Heart left ventricle (tissue), 13 donors: ENCODE measurements around the gene OR13G1.

Source experiments
- CTCF ChIP-seq, 12 donors: fragments of 200-600 bp; sonication (generic) in 4 of 12; IDR thresholded peaks; one replicate each; pipeline versions ENCODE4 v1.5.0 to v1.8.0; 2018 to 2022; ENCODE audit warnings: antibody characterized with exemption in 12 of 12, mild to moderate bottlenecking in 5 of 12
- POLR2A ChIP-seq, 2 donors: fragments of 450-650 bp; IDR thresholded peaks; one replicate each; pipeline ENCODE4 v1.6.1; 2017; ENCODE audit warnings: antibody characterized with exemption in 2 of 2, mild to moderate bottlenecking in 2 of 2, moderate library complexity in 2 of 2
- donor health status: ischemic (EF 13 %, LVEDD 7.1; RV severe dilation, severe dysfunction).
- donor health status: DM: no; HTN: yes; CAD: no.
- donor health status: DM: no; HTN: no; CAD: no.
- donor health status: ischemic (EF 25% LVEDD 6.9; RV normal size, moderate dysfunction).
- donor health status: ischemic (EF 25% LVEDD 5.7; RV mildly dilated, moderate dysfunction).
- donor health status: ischemic (EF 35%, LVEDD 5.7; RV mildly dilated, moderate dysfunction).
- donor health status: nonischemic (EF 11% LVEDD 7.7; RV severe dilation, severe dysfunction).
- donor health status: DM: yes; HTN: yes; CAD: no.
- donor health status: PGD.
- donor health status: ischemic (EF 29% LVEDD 5.4; RV normal size, mild dysfunction).
- donor health status: nonischemic (EF 23%, LVEDD 6.1; RV moderate dilation, normal function).

- TF ChIP-seq CTCF (IDR thresholded peaks at IDR 0.05) (no peak), POLR2A (IDR thresholded peaks at IDR 0.05) (no peak)
Measured at GRCh38 chr1:247716546-247716945, 37.0 kb upstream of the OR13G1 start, which contains the start of gene OR6F1.
